SK-N-SH (cell line): ENCODE measurements around the gene CELF2. TPM values are rescaled to one million over a fixed set of nuclear protein-coding genes. Genes with fewer than 3 reads are reported as not detected.

Experiments
- CTCF ChIA-PET: fragments of 300-600, 350-600 bp; formaldehyde crosslinking; extraction: SDS; loops from one replicate; lab custom pipeline; 2021; lab: Yijun Ruan, JAX
- POLR2A ChIA-PET: fragments of 350-600 bp; sonication (Branson Sonifier 250); formaldehyde crosslinking; extraction: SDS; loops from one replicate; lab custom pipeline; 2020; ENCODE audit warnings: antibody characterized with exemption, inconsistent platforms; lab: Yijun Ruan, JAX
- DNase-seq: peaks from one replicate; pipeline ENCODE4 v3.0.0; 2012
- H2AFZ ChIP-seq: fragments of 200-600 bp; sonication (generic); 2 replicates; pipeline ENCODE4 v1.8.1; 2016; ENCODE audit warnings: antibody characterized with exemption, mild to moderate bottlenecking, low read depth
- H3F3A ChIP-seq: fragments of 200-600 bp; sonication (generic); replicated peaks from 2 replicates; pipeline ENCODE3; 2016; ENCODE audit warnings: antibody characterized with exemption, mild to moderate bottlenecking; ENCODE audit not compliant: insufficient read depth
- H3K27ac ChIP-seq, 2 experiments: fragments of 200-500 bp in 1 of 2; fragments of 200-600 bp in 1 of 2; sonication (Bioruptor generic) in 1 of 2; sonication (generic), shearing (Covaris generic) in 1 of 2; 2 replicates each; pipeline versions ENCODE4 v1.5.1 to v1.6.1; 2014 to 2016; ENCODE audit warnings: low read depth in 2 of 2, inconsistent platforms in 1 of 2, low read length in 1 of 2, mild to moderate bottlenecking in 1 of 2, mixed read lengths in 1 of 2
- H3K27me3 ChIP-seq: fragments of 200-600 bp; sonication (generic), shearing (Covaris generic); 2 replicates; pipeline ENCODE4 v1.6.1; 2016; ENCODE audit warnings: mixed run types; ENCODE audit not compliant: insufficient read depth
- H3K36me3 ChIP-seq, 2 experiments: fragments of 200-500 bp in 1 of 2; fragments of 200-600 bp in 1 of 2; sonication (Bioruptor generic) in 1 of 2; sonication (generic) in 1 of 2; replicated peaks in 1 of 2; 2 replicates each; pipeline versions ENCODE3 to v1.5.1; 2014 to 2016; ENCODE audit warnings: low read length in 1 of 2, mild to moderate bottlenecking in 1 of 2; ENCODE audit not compliant: insufficient read depth in 2 of 2, control insufficient read depth in 1 of 2
- H3K4me1 ChIP-seq, 2 experiments: fragments of 200-500 bp in 1 of 2; fragments of 200-600 bp in 1 of 2; sonication (Bioruptor generic) in 1 of 2; sonication (generic), shearing (Covaris generic) in 1 of 2; 2 replicates each; pipeline versions ENCODE4 v1.5.1 to v1.6.1; 2014 to 2016; ENCODE audit warnings: low read depth in 1 of 2, low read length in 1 of 2, mixed run types in 1 of 2; ENCODE audit not compliant: insufficient read depth in 2 of 2, control insufficient read depth in 1 of 2
- H3K4me2 ChIP-seq: fragments of 200-600 bp; sonication (generic), shearing (Covaris generic); 2 replicates; pipeline ENCODE4 v1.6.1; 2017; ENCODE audit warnings: mixed run types
- H3K4me3 ChIP-seq, 2 experiments: fragments of 200-500 bp in 1 of 2; fragments of 200-600 bp in 1 of 2; sonication (Bioruptor generic) in 1 of 2; sonication (generic), shearing (Covaris generic) in 1 of 2; 2 replicates each; pipeline versions ENCODE4 v1.5.1 to v1.8.1; 2014 to 2016; ENCODE audit warnings: low read depth in 2 of 2, inconsistent platforms in 1 of 2, low read length in 1 of 2, mild to moderate bottlenecking in 1 of 2, mixed read lengths in 1 of 2, moderate library complexity in 1 of 2
- H3K79me2 ChIP-seq: fragments of 200-600 bp; sonication (generic); 2 replicates; pipeline ENCODE4 v1.8.1; 2017; ENCODE audit warnings: mild to moderate bottlenecking; ENCODE audit not compliant: insufficient read depth
- H3K9ac ChIP-seq: fragments of 200-600 bp; sonication (generic); 2 replicates; pipeline ENCODE4 v1.6.1; 2017; ENCODE audit warnings: mixed run types
- H3K9me2 ChIP-seq: fragments of 200-600 bp; sonication (generic); 2 replicates; pipeline ENCODE4 v1.6.1; 2017; ENCODE audit warnings: mixed run types
- H3K9me3 ChIP-seq: fragments of 200-600 bp; sonication (generic); 2 replicates; pipeline ENCODE4 v1.6.1; 2017; ENCODE audit warnings: mixed run types, mild to moderate bottlenecking, moderate library complexity
- H4K20me1 ChIP-seq: fragments of 200-600 bp; sonication (generic); 2 replicates; pipeline ENCODE4 v1.6.1; 2017; ENCODE audit warnings: mild to moderate bottlenecking, mixed run types; ENCODE audit not compliant: insufficient read depth
- ELF1 ChIP-seq: IDR thresholded peaks from 2 replicates; pipeline ENCODE4 v1.4.0; 2012
- EZH2phosphoT487 ChIP-seq: fragments of 200-600 bp; sonication (generic); IDR thresholded peaks from 2 replicates; pipeline ENCODE4 v1.6.1; 2017; ENCODE audit warnings: low read depth, mixed run types, mild to moderate bottlenecking, antibody characterized with exemption, moderate library complexity, borderline replicate concordance
- FOXJ3 ChIP-seq: sonication (generic); formaldehyde crosslinking; IDR thresholded peaks from 2 replicates; pipeline ENCODE4 v1.5.1; 2020; ENCODE audit warnings: mild to moderate bottlenecking, missing genetic modification reagents
- GABPA ChIP-seq: IDR thresholded peaks from 2 replicates; pipeline ENCODE4 v1.4.0; 2012; ENCODE audit warnings: low read depth, mild to moderate bottlenecking
- GATA2 ChIP-seq: sonication (generic); formaldehyde crosslinking; IDR thresholded peaks from 2 replicates; pipeline ENCODE4 v1.5.0; 2020; ENCODE audit warnings: mild to moderate bottlenecking, missing genetic modification reagents
- IRF3 ChIP-seq: fragments of 150-350 bp; IDR thresholded peaks from 2 replicates; pipeline ENCODE4 v1.6.1; 2016; ENCODE audit warnings: mild to moderate bottlenecking, low read depth, low read length
- MAX ChIP-seq: IDR thresholded peaks from 2 replicates; pipeline ENCODE4 v1.4.0; 2012; ENCODE audit warnings: low read depth
- MXI1 ChIP-seq: IDR thresholded peaks from 2 replicates; pipeline ENCODE4 v1.6.1; 2012; ENCODE audit warnings: mild to moderate bottlenecking, low read depth, low read length, improper control_type of control experiment
- PBX3 ChIP-seq: IDR thresholded peaks from 2 replicates; pipeline ENCODE4; 2012
- RCOR1 ChIP-seq: fragments of 150-350 bp; IDR thresholded peaks from 2 replicates; pipeline ENCODE4 v1.6.1; 2017; ENCODE audit warnings: antibody characterized with exemption, low read length
- RXRA ChIP-seq: IDR thresholded peaks from 2 replicates; pipeline ENCODE4 v1.4.0; 2012; ENCODE audit warnings: low read depth, mild to moderate bottlenecking, borderline replicate concordance
- SIN3A ChIP-seq: IDR thresholded peaks from 2 replicates; pipeline ENCODE4 v1.6.1; 2012; ENCODE audit warnings: low read depth, mild to moderate bottlenecking, low read length, moderate library complexity, borderline replicate concordance
- SMC3 ChIP-seq: IDR thresholded peaks from 2 replicates; pipeline ENCODE4 v1.6.1; 2012; ENCODE audit warnings: low read depth, low read length, improper control_type of control experiment
- TAF1 ChIP-seq: IDR thresholded peaks from 2 replicates; pipeline ENCODE4 v1.6.1; 2012; ENCODE audit warnings: low read depth, mild to moderate bottlenecking, low read length, moderate library complexity, borderline replicate concordance
- TCF12 ChIP-seq: IDR thresholded peaks from 2 replicates; pipeline ENCODE4 v1.4.0; 2012
- USF2 ChIP-seq: fragments of 150-350 bp; IDR thresholded peaks from 2 replicates; pipeline ENCODE4 v1.6.1; 2017; ENCODE audit warnings: antibody characterized with exemption, low read length, low read depth, borderline replicate concordance
- YY1 ChIP-seq: IDR thresholded peaks from 2 replicates; pipeline ENCODE4 v1.4.0; 2012; ENCODE audit warnings: low read depth, mild to moderate bottlenecking
- WGBS: methylation state at CpG from one replicate; pipeline ENCODE4 v1.1.6; 2017; ENCODE audit warnings: low lambda C conversion rate; 5-methylcytosine and 5-hydroxymethylcytosine counted together
- polyA plus RNA-seq, 3 experiments: library from polyadenylated mRNA; depleted of rRNA; stranded (reverse); fragments of >200 nt; gene quantifications; 2 replicates each; pipeline ENCODE4 v1.2.3, GENCODE V29; 2012

The CELF2 gene
- polyA plus RNA-seq, 1 of the 3 experiments (the other 2 are of a cell fraction), result 0.03 TPM

GRCh38 chr10:11002916-11003315, 14.8 kb upstream of the CELF2 start:
- DNase-seq, result no peak
- Histone ChIP-seq H3K9me3 (no peaks in the 10 kb centered on the region), H3K9me2 (no peaks in the 10 kb centered on the region), H3K79me2 (no peaks in the 10 kb centered on the region), H3K27ac (no peak overlapping the region), H3K9ac (no peak overlapping the region), H2AFZ (no peak overlapping the region), H3K4me1 (no peaks in the 10 kb centered on the region), H3K4me2 (no peak overlapping the region)
- POLR2A ChIA-PET, result no interaction called here
- 45% methylated on average over 3 of the region's 3 CpGs for whole genome bisulfite sequencing
- no peak for TF ChIP-seq FOXJ3
- TF ChIP-seq TCF12, result no peak
- no peak for TF ChIP-seq TAF1
- TF ChIP-seq MXI1, result no peak
- TF ChIP-seq SIN3A, result no peak
- TF ChIP-seq PBX3, result no peak
- TF ChIP-seq RCOR1, result no peak
- TF ChIP-seq RXRA, result no peak
- no peak for TF ChIP-seq USF2
- TF ChIP-seq SMC3, result no peak
- no peak for TF ChIP-seq YY1
- no peak for TF ChIP-seq IRF3
- no peak for TF ChIP-seq GABPA
- no peak for TF ChIP-seq EZH2phosphoT487
- no peak for TF ChIP-seq MAX
- no peak for TF ChIP-seq GATA2 (CRISPR knock-in tag)
- no peak for TF ChIP-seq ELF1
- TF ChIP-seq, all 33 proteins: peak for 0
- H3K27me3 ChIP-seq, result no peaks in the 10 kb centered on the region
- H3K36me3 ChIP-seq, result no peaks in the 10 kb centered on the region
- H4K20me1 ChIP-seq, result no peaks in the 10 kb centered on the region
- CTCF ChIA-PET, result interaction anchor here (1.3 kb wide), 1 partner anchor 267 kb away, joined by 3 read pairs; no protein-coding TSS in a partner anchor
- H3F3A ChIP-seq, result no peaks in the 10 kb centered on the region
- H3K4me3 ChIP-seq, result no peak overlapping the region
